Measurements from ENCODE around the gene PRXL2A. TPM values are rescaled to one million over a fixed set of nuclear protein-coding genes. Genes with fewer than 3 reads are reported as not detected.
"Not testable (repeated sequence)": the region's sequence is repeated elsewhere in the genome, so short reads cannot be mapped to it uniquely, and the experiment has no call there.

Gene PRXL2A
- total and polyA plus RNA-seq, 7 donors, result 19.0 to 51.8 (median 35.8) TPM

DNA sequence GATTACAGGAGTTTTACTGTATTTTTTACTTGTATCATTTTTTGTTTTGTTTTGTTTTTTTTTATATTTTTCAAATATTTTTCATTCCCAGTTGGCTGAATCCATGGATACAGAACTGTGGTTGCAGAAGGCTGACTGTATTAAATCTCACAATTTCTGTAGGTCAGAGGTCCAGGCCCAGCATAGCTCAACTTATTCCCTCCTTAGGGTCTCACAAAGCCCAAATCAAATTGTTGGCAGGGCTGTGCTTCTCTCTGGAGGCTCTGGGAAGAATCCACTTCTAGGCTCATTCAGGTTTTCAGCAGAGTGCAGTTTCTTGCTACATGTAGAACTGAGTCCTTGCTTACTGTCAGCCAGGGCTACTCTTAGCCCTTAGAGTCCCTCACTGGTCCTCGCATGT, 68.3 kb downstream of the PRXL2A start:
- ATAC-seq (no peak), DNase-seq (no peak)
- peaks cover 11% of the 10 kb centered on the region for H3K9me3 ChIP-seq
- H3K4me3 ChIP-seq, result no peak overlapping the region
- intact Hi-C loops (cut with DNase I), result no loop called here
- H3K27ac ChIP-seq, result no peak overlapping the region
- H3K36me3 ChIP-seq (ENCODE audit: insufficient read depth in 1 of 2, low read depth in 1 of 2), result peaks cover 0 to 4% of the 10 kb centered on the region in 2 donors
- peaks cover 19% of the 10 kb centered on the region for H3K4me1 ChIP-seq
- WGBS, 3 donors, result 84 to 93% (median 89%) methylated on average over 1 of the region's 1 CpG
- TF ChIP-seq, protein P1, sequence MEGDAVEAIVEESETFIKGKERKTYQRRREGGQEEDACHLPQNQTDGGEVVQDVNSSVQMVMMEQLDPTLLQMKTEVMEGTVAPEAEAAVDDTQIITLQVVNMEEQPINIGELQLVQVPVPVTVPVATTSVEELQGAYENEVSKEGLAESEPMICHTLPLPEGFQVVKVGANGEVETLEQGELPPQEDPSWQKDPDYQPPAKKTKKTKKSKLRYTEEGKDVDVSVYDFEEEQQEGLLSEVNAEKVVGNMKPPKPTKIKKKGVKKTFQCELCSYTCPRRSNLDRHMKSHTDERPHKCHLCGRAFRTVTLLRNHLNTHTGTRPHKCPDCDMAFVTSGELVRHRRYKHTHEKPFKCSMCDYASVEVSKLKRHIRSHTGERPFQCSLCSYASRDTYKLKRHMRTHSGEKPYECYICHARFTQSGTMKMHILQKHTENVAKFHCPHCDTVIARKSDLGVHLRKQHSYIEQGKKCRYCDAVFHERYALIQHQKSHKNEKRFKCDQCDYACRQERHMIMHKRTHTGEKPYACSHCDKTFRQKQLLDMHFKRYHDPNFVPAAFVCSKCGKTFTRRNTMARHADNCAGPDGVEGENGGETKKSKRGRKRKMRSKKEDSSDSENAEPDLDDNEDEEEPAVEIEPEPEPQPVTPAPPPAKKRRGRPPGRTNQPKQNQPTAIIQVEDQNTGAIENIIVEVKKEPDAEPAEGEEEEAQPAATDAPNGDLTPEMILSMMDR (IDR thresholded peaks at IDR 0.05), result no peak
- H3K27me3 ChIP-seq (ENCODE audit: insufficient read depth in 3 of 3, low read length in 2 of 3), result no peaks in the 10 kb centered on the region

DNA sequence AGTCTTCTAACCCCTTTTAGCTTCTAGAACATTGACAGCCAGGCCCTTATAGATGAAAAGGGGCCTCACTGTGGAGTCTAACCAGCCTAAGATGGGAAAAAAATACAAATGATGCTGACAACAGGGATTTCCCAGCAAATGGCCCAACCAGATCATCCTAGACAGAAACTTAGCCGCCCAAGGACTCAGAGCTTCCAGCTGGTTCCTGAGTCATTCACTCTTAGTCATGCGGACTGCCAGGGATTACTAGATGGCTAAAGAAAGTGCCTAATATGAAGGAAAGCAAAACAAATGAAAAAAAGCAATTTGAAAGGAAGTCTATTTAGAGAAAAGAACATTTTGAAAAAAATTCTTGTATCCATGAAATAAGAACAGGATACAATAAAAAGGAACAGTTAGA, 69.5 kb downstream of the PRXL2A start:
- ATAC-seq (no peak), DNase-seq (no peak)
- TF ChIP-seq, protein P1 (IDR thresholded peaks at IDR 0.05), result no peak
- intact Hi-C loops (cut with DNase I), result no loop called here
- Histone ChIP-seq H3K27ac (no peak overlapping the region), H3K36me3 (ENCODE audit: insufficient read depth in 1 of 2, low read depth in 1 of 2) (no peaks in the 10 kb centered on the region), H3K9me3 (peaks cover 11% of the 10 kb centered on the region), H3K27me3 (ENCODE audit: insufficient read depth in 3 of 3, low read length in 2 of 3) (no peaks in the 10 kb centered on the region), H3K4me3 (no peak overlapping the region), H3K4me1 (peaks cover 8% of the 10 kb centered on the region)
- WGBS, 3 donors, result 68 to 83% (median 83%) methylated on average over 2 of the region's 2 CpGs

DNA sequence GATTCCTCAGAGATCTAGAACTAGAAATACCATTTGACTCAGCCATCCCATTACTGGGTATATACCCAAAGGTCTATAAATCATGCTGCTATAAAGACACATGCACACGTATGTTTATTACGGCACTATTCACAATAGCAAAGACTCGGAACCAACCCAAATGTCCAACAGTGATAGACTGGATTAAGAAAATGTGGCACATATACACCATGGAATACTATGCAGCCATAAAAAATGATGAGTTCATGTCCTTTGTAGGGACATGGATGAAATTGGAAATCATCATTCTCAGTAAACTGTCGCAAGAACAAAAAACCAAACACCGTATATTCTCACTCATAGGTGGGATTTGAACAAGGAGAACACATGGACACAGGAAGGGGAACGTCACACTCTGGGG, 72.0 kb downstream of the PRXL2A start:
- DNase-seq; H3K27ac ChIP-seq; ATAC-seq; H3K4me3 ChIP-seq; intact Hi-C loops (cut with DNase I); H3K36me3 ChIP-seq (ENCODE audit: insufficient read depth in 1 of 2, low read depth in 1 of 2); H3K27me3 ChIP-seq (ENCODE audit: insufficient read depth in 3 of 3, low read length in 2 of 3): not testable (repeated sequence)
- Histone ChIP-seq H3K9me3 (peaks cover 11% of the 10 kb centered on the region), H3K4me1 (peaks cover 15% of the 10 kb centered on the region)
- WGBS, 3 donors, result 95 to 96% (median 95%) methylated on average over 6 of the region's 6 CpGs

DNA sequence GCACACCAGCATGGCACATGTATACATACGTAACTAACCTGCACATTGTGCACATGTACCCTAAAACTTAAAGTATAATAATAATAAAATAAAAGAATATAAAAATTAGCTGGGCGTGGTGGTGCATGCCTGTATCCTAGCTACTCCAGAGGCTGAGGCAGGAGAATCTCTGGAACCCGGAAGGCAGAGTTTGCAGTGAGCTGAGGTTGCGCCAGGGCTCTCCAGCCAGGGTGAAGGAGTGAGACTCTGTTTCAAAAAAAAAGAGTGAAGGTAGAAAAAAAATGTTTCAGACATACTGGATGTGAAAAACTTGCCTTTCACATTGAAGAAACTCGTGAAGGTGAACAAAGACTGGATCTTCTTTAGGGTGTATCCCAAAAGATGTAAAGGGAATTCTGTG, 72.5 kb downstream of the PRXL2A start:
- intact Hi-C loops (cut with DNase I), result no loop called here
- no peaks in the 10 kb centered on the region for H3K27me3 ChIP-seq (ENCODE audit: insufficient read depth in 3 of 3, low read length in 2 of 3)
- H3K4me3 ChIP-seq, result no peak overlapping the region
- peaks cover 15% of the 10 kb centered on the region for H3K4me1 ChIP-seq
- DNase-seq (no peak), ATAC-seq (no peak)
- WGBS, 3 donors, result 89 to 94% (median 91%) methylated on average over 5 of the region's 5 CpGs
- no peak overlapping the region for H3K27ac ChIP-seq
- no peaks in the 10 kb centered on the region for H3K36me3 ChIP-seq (ENCODE audit: insufficient read depth in 1 of 2, low read depth in 1 of 2)
- peaks cover 11% of the 10 kb centered on the region for H3K9me3 ChIP-seq
- TF ChIP-seq, protein P1 (IDR thresholded peaks at IDR 0.05), result no peak

DNA sequence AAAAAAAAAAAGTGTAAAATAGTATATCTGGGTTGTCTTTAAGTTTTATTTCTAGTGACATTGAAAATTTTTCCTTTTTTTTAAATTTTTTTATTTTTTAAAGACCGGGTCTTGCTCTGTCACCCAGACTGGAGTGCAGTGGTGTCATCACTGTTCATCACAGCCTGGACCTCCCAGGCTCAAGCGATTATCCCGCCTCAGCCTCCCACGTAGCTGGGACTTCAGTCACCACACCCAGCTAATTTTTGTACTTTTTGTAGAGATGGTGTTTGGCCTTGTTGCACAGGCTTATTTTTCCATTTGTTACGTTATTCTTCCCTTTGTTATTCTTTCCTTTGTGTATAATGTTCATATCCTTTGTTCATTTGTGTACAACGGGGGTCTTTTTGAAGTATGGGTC, 75.9 kb downstream of the PRXL2A start:
- H3K9me3 ChIP-seq, result no peaks in the 10 kb centered on the region
- H3K27me3 ChIP-seq (ENCODE audit: insufficient read depth in 3 of 3, low read length in 2 of 3), result no peaks in the 10 kb centered on the region
- TF ChIP-seq, protein P1 (IDR thresholded peaks at IDR 0.05), result no peak
- no peak overlapping the region for H3K27ac ChIP-seq
- ATAC-seq (no peak), DNase-seq (no peak)
- no peak overlapping the region for H3K4me3 ChIP-seq
- intact Hi-C loops (cut with DNase I), result no loop called here
- H3K36me3 ChIP-seq (ENCODE audit: insufficient read depth in 1 of 2, low read depth in 1 of 2), result peaks cover 0 to 3% of the 10 kb centered on the region in 2 donors
- H3K4me1 ChIP-seq, result peaks cover 21% of the 10 kb centered on the region
- 79 to 83% (median 80%) methylated on average over 6 of the region's 6 CpGs for WGBS, 3 donors

Measured in psoas muscle (tissue), 8 donors.